ENCODE measurements around the gene COPZ1.

GRCh38 chr12:54368025-54368708 lies 43.2 kb downstream of the COPZ1 start:
- TF ChIP-seq ZFP3 (CRISPR knock-in tag; IDR thresholded peaks at IDR 0.05): no peak
- no peak for TF ChIP-seq ZNF565 (CRISPR knock-in tag; conservative IDR thresholded peaks at IDR 0.05; ENCODE audit: low read depth)
- no peak for TF ChIP-seq TOX (CRISPR knock-in tag; IDR thresholded peaks at IDR 0.05; ENCODE audit: borderline replicate concordance)
- TF ChIP-seq RARB (CRISPR knock-in tag; IDR thresholded peaks at IDR 0.05): no peak
- no peak for TF ChIP-seq CREB5 (CRISPR knock-in tag; IDR thresholded peaks at IDR 0.05; ENCODE audit: low read depth)

All from SK-N-SH treated with all-trans-retinoic acid at 6 μM for 48 hours (cell line).